AG09309 (cell line): ENCODE results near the gene MARK4.

Experiments used
- DNase-seq: peaks from one replicate; pipeline ENCODE4 v3.0.0-alpha.2; 2010; ENCODE audit warnings: low read depth
- H3K4me3 ChIP-seq: 2 replicates; pipeline ENCODE4 v1.5.1; 2011; ENCODE audit warnings: mild to moderate bottlenecking, low read depth, low read length, moderate library complexity; ENCODE audit not compliant: control insufficient read depth
- TF ChIP-seq, protein P1 (sequence below): IDR thresholded peaks from 2 replicates; pipeline ENCODE4 v1.5.1; 2011; ENCODE audit warnings: mild to moderate bottlenecking, low read depth, low read length, inconsistent platforms; ENCODE audit not compliant: insufficient read depth, control insufficient read depth; ENCODE audit errors: missing control alignments

Gene MARK4

DNA sequence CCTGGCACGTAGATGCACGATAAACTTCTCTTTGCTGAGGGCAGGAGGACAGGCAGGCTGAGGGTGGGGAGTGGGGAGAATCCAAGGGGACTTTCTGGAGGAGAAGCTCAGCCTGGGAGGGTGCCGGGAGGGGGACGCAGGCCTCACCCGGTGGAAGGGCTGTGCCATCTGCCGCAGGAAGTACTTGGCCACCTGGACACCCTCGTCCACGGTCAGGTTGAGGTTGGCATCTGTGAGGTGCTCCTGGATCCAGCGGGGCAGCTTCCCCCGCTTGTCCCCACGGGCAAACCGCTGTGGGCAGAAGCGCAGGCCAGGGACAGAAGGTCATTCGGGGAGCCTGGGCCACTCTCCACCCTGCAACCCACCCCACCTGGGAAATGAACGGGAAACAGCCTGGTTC, 101.0 kb downstream of the MARK4 start:
- no peak for DNase-seq
- TF ChIP-seq, protein P1, sequence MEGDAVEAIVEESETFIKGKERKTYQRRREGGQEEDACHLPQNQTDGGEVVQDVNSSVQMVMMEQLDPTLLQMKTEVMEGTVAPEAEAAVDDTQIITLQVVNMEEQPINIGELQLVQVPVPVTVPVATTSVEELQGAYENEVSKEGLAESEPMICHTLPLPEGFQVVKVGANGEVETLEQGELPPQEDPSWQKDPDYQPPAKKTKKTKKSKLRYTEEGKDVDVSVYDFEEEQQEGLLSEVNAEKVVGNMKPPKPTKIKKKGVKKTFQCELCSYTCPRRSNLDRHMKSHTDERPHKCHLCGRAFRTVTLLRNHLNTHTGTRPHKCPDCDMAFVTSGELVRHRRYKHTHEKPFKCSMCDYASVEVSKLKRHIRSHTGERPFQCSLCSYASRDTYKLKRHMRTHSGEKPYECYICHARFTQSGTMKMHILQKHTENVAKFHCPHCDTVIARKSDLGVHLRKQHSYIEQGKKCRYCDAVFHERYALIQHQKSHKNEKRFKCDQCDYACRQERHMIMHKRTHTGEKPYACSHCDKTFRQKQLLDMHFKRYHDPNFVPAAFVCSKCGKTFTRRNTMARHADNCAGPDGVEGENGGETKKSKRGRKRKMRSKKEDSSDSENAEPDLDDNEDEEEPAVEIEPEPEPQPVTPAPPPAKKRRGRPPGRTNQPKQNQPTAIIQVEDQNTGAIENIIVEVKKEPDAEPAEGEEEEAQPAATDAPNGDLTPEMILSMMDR: no peak
- no peak overlapping the region for H3K4me3 ChIP-seq

- no peak overlapping the region for H3K4me3 ChIP-seq
- TF ChIP-seq, protein P1: no peak
- DNase-seq: no peak
Observed at GRCh38 chr19:45352471-45352870, 101.4 kb downstream of the MARK4 start.

- no peak overlapping the region for H3K4me3 ChIP-seq
- TF ChIP-seq, protein P1: no peak
- no peak for DNase-seq
Observed at GRCh38 chr19:45352914-45353796, 102.1 kb downstream of the MARK4 start.

DNA sequence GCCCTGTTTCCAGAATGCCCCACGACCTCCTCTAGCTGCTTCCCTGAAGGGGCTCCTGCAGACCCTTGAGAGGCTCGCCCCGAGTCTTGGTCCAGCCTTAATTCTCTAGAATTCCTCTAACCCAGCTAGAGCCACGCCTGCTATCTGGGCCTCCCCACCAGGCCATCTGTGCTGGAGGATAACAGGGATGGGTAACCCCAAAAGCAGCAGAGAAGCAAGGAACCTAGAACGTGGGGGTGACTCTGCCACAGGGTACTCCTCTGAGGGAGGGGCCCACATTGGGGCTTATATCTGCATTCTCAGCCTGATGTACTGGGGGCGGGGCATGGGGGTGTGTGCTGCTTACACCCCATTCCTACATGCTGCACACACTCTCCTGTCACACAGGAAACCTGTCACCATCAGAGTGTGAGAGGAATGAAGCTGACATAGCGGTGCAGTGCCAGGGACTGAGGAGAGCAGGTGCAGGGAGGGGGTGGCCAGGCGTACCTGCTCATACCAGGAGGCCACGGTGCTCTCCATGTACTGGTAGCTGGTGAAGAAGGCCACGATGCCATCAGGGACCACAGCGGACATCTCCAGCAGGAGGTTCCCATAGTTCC, 103.3 kb downstream of the MARK4 start:
- H3K4me3 ChIP-seq: no peak overlapping the region
- DNase-seq: no peak
- TF ChIP-seq, protein P1: no peak
